Dedifferentiated amniotic fluid mesenchymal stem cell (primary cell): ENCODE data around the gene DIP2B.
A peak's percentile ranks its signal among the peaks of the same experiment; 100 is the strongest.

Experiments used
- DNase-seq: peaks from one replicate; pipeline ENCODE4 v3.0.0-alpha.2; 2016; ENCODE audit errors: extremely low spot score

The DIP2B gene

GRCh38 chr12:50574601-50575348 is 70.0 kb downstream of the DIP2B start:
- peak; percentile 31 for DNase-seq

- no peak for DNase-seq
Measured at GRCh38 chr12:50579757-50580267, 75.0 kb downstream of the DIP2B start.

GRCh38 chr12:50580436-50580835 is 75.7 kb downstream of the DIP2B start:
- no peak for DNase-seq

- DNase-seq: peak; percentile 42
Measured at GRCh38 chr12:50581226-50582184, 76.7 kb downstream of the DIP2B start.

- no peak for DNase-seq
Measured at GRCh38 chr12:50584135-50584534, 79.3 kb downstream of the DIP2B start.

- peak; percentile 61 for DNase-seq
Measured at GRCh38 chr12:50589650-50590435, 85.1 kb downstream of the DIP2B start.

DNA sequence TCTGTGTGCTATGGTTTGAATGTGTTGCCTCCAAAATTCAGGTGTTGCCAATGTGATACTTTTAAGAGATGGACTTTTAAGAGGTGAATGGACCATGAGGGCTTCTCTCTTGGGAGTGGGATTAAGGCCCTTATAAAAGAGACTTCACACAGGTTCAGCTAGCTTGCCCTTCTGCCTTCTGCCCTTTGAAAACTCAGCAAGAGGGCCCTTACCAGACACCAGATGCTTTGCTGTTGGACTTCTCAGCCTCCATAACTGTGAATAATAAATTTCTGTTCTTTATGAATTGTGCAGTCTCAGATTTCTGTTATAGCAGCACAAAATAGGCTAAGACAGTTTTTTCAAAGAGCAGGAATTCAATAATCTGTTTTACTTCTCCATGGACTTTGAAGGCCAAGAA is 86.1 kb downstream of the DIP2B start:
- DNase-seq: no peak

GRCh38 chr12:50595667-50596066 is 90.9 kb downstream of the DIP2B start:
- no peak for DNase-seq

DNA sequence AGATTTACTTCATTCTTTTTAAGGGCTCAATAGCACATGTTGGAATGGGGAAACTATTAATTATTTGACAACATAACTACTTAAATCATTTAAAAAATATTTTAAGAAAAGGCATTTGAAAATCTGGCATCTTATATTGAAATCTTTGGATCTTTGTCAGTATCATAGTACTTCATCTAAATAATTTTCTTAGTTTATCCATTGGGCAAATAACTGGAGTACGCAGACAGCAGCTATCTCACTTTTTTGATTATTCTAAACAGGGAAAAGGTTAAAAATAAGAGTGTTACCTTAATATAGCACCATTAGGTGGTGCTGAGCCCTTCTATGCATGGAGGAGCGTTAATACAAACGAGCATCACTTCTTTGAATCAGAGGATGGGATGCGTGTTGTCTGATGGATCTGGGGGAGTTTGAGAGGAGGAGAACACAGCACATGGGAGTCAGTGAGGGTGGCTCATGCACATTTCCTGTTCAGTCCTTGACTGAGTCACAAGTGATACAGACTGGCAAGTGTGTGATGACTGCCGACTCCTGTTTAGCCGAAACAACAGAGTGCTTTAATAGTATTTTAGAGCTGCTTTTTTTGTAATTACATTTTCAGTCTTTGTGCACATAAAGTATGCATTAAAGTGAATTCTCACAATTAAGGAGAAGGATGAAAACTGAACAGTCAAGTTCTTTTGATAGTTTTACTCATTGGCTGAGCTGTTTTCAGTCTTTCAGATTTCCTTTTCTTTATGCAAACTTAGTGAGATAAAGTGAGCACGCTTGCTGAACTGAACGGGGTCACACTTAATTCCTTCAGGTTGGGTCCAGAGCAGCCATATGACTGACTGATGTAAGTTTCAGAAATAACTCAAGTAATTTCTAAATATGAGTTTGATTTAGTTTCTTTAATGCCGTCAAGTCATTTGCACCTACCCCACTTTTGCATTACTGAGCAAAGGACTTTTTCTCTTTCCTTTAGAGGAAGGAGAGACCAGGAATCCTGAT is 92.7 kb downstream of the DIP2B start:
- no peak for DNase-seq

DNA sequence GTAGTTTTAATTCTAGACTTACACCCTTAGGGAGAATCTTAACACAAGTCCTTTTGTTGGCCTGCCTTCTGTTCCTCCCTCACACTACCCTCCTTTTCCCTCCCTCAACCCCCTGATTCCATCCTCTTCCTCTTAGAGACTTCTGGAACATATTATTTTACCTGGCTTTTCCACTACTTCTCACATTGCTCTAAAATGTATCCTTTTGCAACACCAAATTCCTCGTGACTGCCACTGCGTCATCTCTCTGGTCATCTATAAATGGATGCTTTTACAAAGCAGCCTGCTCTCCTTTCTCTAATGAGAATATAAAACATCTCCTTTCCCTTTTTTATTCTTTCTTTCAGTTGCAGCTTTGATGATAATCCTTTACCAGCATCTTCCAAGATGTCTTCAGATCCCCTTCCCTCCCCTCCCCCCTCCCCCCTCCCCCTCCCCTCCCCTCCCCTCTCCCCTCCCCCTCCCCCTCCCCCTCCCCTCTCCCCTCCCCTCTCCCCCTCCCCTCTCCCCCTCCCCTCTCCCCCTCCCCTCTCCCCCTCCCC is 93.6 kb downstream of the DIP2B start:
- DNase-seq: no peak

GRCh38 chr12:50599366-50600095 is 94.7 kb downstream of the DIP2B start:
- no peak for DNase-seq

- no peak for DNase-seq
Measured at GRCh38 chr12:50600364-50600763, 95.6 kb downstream of the DIP2B start.

DNA sequence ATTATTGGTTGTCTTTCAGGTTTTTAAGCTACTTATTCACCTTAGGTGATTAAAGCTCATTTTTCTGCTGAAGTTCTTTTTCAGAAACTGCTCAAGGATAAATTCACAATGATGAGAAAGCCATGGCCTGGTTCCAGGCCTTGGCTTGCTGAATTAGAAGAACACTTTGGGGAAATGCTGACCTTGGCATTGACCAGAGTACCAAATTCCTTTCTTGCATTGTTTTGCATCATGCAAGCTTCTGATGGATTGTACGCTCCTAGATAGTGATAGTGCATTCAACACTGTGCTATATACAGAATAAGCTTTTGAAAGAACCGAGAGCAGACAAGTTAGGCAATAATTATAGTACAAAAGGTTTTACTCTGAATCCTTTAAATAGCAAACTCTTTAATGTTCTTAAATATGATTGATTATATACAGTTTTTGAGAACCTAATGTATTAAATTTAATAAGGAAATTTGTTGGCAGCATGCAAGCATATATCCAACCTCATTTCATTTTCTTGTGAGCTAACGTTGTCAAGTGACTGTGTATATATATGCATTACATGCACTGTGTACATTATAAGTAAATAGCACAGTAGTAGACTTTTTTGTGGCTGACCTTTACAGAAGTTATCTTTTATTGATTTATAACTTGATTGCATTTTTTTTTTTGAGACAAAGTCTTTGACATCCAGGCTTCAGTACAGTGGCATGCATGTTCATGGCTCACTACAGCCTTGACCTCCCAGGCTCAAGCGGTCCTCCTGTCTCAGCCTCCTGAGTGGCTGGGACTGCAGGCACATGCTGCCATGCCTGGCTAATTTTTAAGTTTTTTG is 99.2 kb downstream of the DIP2B start:
- DNase-seq: peak; percentile 95

GRCh38 chr12:50604640-50604920 is 99.8 kb downstream of the DIP2B start:
- DNase-seq: no peak

GRCh38 chr12:50606675-50607375 is 102.0 kb downstream of the DIP2B start:
- DNase-seq: no peak

DNA sequence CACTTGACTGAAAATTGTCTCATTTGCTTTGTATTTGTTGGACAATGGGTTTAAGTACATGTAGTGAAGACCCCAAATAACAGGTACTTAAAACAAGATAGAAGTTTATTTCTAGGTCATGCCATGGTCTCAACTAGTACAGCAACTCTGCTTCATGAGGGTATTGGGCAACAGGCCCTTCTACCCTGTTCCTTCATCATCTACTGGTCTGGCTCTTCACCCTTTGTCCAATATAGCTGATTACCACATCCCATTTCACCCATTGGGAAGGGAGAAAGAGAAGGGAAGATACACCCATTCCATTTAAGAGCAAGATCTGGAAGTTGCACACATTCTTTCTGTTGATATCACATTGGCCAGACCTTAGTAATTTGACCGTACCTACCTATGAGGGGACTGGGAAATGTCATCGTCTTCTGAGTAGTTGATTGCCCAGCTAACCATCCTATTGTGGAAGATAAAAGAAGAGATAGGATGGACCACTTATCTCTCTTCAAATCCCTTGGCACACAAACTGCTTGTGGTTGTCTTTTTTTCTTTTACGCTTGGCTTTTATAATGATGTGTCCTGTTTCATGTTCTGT is 104.6 kb downstream of the DIP2B start:
- DNase-seq: no peak

DNA sequence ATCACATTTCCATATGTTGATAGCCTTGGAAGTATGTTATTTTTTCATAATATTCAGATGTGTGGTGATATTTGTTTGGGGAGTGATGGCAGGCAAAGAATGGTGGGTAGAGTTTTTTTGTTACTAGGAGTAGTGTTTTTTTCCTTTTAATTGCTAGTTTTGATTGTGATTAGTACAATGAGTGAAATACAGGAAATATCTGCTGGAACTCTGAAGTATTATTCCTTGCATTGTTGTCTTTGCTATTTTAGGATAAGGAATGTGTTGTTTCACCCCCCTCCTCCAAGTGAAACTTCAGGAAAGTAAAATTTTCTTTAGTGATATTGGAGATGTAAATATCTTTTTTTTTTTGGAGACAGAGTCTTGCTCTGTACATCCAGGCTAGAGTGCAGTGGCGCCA is 105.4 kb downstream of the DIP2B start:
- no peak for DNase-seq
